ENCODE measurements around the gene CDCA4.

Gene CDCA4

GRCh38 chr14:104972301-104973134, 48.4 kb downstream of the CDCA4 start:
- DNase-seq, result peak in 1 of 2 experiments; percentile 25

DNA sequence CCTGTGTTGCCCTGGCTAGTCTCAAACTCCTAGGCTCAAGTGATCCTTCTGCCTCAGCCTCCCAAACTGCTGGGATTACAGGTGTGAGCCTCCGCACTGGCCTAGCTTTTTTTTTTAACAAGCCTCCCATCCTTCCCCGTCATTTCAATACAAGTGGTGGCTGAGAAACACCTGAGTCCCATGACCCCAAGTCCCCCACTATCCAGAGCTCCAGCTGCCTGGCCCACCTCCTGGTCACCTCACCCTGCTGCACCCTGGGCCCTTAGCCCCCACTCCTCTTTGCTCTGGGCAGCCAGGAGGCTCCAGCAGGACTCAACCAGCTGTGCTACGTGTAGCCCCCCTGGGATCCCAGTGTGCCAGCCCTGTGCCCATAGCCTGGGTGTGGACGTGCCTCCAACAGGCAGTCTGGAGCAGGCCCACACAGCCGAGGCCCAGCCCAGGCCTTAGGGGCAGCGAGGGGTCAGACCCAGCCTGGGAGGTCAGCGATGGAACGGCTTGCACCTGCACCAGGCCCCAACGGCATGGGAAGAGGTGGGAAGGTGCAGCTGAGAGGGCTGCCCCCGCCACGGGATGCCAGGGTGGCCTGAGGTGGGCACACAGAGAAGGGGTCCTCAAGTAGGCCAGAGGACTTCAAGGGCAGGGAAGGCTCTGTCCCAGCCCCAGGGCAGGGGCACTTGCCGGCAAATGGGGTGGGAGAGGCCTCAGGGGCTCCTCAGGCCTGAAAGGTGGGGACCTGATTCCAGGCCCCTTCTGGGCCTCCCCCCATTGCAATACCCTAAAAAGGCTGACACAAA, 49.2 kb downstream of the CDCA4 start:
- no peak for DNase-seq

DNA sequence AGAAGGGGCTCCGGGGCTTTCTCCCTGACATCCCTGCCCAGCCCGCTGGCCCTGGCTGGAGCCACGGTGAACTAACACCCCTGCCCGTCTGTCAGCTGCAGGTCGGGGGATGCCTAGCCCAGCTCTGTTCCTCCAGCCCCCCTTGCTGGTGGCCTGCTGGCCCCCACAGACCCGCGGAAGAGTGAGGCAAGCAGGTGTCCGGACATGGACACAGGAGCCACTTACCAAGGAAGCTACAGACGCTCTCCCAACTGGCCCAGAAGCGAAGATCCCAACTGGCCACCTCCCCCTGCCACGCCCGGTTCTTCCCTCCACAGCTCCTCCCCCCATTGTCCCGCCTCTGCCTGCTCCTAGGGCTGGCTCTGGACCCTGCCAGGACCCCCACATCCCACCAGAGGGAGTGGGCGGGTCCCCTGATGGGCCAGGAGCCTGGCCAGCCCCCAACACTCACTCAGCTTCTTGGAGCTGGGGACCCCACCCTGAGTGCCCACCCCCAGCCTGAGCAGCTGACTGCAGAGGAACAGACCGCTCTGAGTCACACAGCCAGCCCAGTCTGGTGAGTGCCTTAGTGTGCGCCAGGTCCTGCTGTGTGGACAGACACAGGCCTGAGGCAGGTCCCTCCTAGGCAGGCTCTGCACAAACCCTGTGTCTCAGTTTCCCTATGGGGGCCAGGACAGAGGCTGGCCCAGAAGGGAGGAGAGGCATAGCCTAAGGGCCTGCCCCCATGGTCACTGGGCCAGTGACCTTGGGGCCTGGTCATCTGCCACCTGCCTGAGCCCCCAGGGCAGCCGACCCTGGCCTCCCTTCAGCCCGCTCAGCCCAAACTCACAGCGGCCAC, 50.4 kb downstream of the CDCA4 start:
- DNase-seq, result no peak

- DNase-seq, result no peak
These were observed 51.1 kb downstream of the CDCA4 start for GRCh38 chr14:104969741-104970230.

- DNase-seq, result no peak
These were observed 52.1 kb downstream of the CDCA4 start for GRCh38 chr14:104968541-104969401.

GRCh38 chr14:104968153-104968527, 52.7 kb downstream of the CDCA4 start:
- DNase-seq, result no peak

DNA sequence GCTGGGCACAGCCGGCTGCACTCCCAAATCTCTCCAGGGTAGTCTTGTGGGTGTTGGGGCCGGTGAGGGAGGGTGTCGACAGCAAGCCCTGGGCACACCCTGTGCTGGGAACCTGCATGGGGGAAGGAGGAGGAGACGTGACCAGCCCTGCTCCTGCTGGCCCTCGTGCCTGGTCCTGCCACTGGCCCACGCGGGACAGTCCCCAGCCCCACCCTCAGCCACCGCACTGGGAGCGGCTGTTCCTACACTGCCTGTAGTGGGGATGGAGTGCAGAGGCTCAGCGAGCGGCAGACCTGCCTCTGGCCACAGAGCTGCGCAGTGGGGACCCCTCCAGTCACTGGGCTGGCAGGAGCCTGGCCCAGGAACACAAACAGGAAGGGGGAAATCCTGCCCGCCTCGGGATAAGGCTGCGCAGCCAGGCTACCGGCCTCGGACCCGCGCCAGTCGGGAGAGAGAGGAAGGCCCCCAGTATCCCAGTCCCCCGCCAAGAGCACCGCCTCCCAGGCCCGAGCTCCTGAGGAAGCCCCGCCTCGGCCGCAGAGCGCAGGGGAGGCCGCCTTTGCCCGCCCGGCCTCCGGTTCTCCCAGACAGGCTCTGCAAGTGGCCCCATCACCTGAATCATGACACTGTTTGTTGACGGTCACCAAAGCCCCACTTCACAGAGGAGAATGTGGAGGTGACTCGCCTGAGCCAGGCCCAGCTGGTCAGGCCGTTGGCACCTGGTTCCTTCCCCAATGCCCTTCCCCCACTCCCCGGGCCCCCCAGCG, 53.3 kb downstream of the CDCA4 start:
- no peak for DNase-seq

DNA sequence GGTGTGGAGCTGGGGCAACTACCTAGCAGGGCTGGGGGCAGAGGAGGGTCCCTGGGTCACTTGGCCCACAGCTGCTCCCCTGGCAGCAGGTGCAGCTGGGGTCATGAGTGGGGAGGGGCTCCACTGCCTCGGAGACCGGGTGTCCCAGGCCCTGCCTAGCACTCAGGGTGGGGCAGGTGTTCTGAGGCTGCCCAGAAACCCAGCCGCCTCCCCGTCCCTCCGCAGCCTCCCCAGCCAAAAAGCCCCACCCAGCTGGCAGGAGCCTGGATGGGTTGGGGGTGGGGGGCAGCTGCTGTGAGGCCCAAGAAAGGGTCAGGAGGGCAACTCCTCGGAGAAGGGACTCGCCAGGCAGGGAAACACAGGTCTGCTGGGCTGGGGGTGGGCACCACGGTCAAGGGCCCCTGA, 53.9 kb downstream of the CDCA4 start:
- no peak for DNase-seq

DNA sequence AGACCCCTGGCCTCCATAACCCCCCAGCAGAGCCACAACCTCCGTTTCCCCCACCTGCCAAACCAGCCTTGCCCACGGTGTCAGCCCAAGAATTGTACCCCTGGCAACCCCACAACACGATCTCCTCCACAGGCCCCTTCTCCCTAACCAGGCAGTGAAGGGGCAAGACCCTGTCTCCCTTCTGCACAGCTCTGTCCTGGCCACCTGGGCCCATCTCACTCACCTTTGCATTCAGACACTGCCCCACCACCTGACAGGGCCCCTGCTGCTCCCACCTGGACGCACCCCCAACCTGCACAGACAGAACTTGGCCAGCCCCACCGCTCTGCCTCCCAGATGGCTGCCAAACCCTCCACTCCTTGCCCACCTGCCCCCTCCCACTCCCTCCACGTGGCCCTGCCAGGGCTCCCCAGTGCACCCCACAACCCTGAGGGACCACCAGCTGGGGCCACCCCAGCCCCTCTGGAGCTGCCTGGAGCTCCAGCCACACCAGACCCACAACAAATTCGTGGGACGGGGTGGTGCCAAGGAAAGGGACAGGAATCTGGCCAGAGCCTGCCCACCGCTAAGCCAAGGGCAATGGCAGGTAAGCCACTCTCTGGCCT, 54.5 kb downstream of the CDCA4 start:
- no peak for DNase-seq

DNA sequence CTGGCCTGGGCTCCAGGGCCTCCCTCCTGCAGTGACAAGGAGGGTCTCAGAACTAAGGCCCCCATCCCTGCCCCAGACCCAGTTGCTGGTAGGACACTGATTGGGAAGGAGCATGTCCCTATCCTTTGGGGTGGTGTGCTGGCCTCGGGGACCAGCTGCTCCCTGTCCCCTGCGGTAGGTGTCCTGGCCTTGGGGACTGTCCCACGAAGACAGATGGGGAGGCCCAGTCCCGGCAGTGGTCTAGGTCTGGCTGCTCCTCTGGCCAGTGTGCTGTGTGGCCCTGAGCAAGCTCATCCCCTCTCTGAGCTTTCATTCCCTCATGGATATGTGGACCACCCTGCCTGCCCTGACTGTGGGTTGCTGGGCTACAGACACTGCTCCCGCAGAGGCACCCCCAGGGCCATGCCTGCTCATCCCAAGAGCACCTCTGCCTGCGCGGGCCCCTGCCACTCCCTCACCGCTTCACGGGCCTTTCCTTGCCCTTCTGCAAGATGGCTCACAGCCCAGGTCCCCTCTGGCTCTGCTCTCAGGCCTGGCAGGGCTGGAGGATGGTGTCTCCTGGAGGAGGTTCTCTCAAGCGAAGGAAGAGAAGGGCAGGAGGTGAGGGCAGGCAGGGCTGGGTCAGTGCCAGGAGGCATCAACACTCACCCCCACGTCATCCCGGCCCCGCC, 55.2 kb downstream of the CDCA4 start:
- DNase-seq, result no peak

DNA sequence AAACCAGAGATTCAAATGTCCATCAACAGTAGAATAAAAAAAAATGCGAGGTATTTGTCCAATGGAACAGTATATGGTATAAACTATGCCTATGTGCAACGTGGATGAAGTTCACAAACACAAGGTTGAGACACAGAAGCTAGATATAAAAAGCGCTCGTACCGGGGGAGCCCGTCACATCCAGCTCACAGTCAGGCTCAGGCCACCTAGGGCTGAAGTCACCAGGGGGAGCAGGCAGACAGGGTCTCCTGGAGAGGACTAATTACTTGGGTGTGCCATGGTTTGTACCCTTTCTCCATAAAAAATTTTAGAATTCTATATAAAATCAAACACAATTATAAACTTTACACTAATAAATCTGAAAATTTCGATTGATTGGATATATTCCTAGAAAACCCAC, 56.3 kb downstream of the CDCA4 start:
- no peak for DNase-seq

All from NCI-H187 (cell line).